NCI-H524 treated with DMSO at 0.1 percent for 48 hours (cell line): Measurements from ENCODE around the gene YTHDC1.
A peak's percentile ranks its signal among the peaks of the same experiment; 100 is the strongest.

Experiments
- DNase-seq: peaks from one replicate; lab custom pipeline; 2025; lab: John Stamatoyannopoulos, UW

Gene YTHDC1

GRCh38 chr4:68358988-68359387 lies 9.1 kb upstream of the YTHDC1 start:
- no peak for DNase-seq

- no peak for DNase-seq
Observed at GRCh38 chr4:68352791-68353190, 2.9 kb upstream of the YTHDC1 start.

DNA sequence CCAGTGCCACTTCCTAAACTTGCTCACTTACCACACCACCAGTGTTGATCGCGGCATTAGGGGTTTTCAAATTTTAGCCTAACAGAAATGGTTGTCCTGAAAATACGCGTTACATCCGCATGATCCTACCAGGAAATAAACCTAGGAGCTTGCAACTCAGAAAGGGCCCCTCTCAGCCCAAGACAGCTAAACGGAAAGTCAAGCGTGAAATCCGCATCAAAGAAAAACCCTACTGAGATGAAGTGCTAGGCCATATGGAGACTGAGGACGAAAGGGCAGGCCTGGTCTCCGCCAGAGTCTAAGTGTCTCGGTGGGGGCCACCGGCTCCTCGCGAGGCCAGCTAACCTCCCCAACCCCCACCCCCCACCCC lies 626 bp downstream of the YTHDC1 start:
- DNase-seq, result peak; percentile 44

DNA sequence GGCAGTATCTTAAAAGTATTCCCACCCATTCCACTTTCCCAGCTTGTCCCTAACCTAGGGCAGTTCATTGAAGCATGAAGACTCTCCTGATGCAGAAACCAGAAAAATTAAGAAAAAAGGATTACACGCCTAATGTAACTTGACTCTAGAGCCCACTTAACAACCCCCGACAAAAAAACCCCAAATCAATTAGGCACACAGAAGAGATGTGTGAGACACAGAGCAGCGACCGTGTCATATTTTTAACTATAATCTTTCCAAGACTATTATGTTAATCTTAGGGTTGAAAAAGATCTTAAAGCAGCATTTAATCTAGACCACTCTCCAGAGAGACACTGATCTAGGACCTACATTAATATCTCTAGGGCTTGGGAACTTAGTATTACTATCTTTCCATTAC lies 1.3 kb downstream of the YTHDC1 start:
- DNase-seq, result peak; percentile 40

DNA sequence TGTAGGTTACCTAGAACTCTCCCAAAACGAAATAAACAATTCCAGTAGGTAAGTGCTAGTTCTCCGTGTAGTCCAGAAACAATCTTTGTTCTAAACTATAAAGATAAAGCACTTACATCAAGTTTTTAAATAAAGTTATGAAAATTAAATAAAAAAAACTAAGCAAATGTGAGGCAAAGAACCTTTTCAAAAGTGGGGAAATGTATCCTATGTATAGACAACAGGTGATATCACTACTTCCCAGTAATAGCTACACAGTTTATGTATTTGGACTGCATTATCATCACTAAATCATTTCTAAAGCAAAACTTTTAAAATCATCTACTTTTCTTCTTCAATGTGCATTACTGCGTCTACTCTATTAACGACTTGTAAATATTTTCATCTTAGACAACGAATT lies 2.0 kb downstream of the YTHDC1 start:
- no peak for DNase-seq

DNA sequence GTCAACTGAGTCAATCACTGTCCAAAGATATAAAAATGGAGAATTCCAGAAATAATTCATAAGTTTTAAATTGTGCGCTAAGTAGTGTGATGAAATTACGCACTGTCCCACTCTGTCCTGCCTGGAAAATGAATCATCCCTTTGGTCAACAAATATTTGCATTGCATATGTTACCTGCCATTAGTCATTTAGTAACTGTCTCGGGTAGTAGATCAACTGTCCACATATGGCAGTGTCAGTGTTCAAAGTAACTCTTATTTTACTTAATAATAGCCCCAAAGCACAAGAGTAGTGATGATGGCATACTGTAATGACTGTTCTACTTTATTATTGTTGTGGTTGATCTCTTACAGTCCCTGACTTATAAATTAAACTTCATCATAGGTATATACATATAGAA lies 3.4 kb downstream of the YTHDC1 start:
- no peak for DNase-seq

DNA sequence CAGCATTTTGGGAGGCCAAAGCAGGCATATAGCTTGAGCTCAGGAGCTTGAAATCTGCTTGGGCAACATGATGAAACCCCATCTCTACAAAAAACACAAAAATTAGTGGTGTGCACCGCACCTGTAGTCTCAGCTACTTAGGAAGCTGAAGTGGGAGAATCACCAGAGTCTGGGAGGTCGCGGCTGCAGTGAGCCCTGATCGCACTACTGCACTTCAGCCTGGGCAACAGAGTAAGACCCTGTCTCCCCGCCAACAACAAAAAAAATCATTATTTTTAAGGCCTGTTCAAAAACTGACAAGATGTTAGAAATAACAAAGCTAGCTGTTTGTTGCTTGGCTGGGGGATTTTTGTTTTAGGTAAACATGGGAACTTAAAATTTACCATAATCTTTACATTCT lies 5.1 kb downstream of the YTHDC1 start:
- DNase-seq, result no peak

DNA sequence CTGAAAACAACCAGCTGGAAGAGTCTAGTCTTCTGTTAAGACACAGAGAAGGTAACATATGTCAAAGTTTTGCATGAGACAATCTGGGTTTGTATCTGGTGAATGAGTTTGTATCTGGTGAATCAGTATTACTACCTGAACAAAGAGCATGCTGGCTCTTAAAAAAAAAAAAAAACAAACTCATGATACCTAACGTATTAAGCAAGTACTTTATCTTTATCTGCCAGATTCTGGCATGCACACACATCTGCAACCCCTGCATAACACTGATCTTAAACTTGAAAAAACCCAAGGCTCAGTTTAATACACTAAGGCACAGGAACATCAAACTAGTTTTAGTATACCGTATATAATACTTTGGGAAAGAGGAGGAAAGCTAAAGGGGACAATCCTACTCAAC lies 5.8 kb downstream of the YTHDC1 start:
- DNase-seq, result no peak

- DNase-seq, result no peak
Observed at GRCh38 chr4:68342134-68342533, 7.8 kb downstream of the YTHDC1 start.

DNA sequence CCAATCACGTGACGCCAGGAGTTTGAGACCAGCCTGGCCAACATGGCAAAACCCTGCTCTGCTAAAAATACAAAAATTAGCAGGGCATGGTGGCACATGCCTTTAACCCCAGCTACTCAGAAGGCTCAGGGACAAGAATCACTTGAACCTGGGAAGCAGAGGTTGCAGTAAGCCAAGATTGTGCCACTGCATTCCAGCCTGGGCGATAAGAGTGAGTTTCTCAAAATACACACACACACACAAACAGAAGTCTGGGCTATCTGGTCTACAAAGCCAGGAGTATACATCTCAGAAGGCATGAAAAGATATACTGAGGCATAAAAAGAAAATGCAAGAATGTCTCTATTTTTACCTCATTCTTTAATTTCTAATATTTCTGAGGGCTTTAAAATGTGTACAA lies 11.3 kb downstream of the YTHDC1 start:
- no peak for DNase-seq

DNA sequence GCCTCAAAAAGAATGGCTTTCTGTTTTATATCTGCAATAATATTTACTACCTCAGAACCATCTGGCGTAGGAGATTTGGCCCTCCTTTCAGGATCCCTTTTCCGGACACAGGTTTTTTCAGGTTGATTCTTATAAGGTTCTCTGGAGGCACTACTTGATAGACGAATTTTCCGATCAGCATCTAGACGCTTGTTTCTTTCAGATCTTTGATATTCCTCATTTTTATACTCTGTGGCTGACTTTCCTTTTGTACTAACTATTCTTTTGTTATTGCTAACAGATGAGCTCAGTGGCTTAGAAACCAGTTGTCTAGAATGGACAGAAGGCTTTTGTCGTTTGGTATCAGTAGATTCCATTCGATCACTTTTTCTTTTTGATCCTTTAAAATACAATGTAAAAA lies 12.4 kb downstream of the YTHDC1 start:
- DNase-seq, result no peak

- DNase-seq, result no peak
Observed at GRCh38 chr4:68337004-68337403, 12.9 kb downstream of the YTHDC1 start.

GRCh38 chr4:68336530-68336929 lies 13.4 kb downstream of the YTHDC1 start:
- no peak for DNase-seq

GRCh38 chr4:68326141-68326540 lies 23.7 kb downstream of the YTHDC1 start:
- no peak for DNase-seq

DNA sequence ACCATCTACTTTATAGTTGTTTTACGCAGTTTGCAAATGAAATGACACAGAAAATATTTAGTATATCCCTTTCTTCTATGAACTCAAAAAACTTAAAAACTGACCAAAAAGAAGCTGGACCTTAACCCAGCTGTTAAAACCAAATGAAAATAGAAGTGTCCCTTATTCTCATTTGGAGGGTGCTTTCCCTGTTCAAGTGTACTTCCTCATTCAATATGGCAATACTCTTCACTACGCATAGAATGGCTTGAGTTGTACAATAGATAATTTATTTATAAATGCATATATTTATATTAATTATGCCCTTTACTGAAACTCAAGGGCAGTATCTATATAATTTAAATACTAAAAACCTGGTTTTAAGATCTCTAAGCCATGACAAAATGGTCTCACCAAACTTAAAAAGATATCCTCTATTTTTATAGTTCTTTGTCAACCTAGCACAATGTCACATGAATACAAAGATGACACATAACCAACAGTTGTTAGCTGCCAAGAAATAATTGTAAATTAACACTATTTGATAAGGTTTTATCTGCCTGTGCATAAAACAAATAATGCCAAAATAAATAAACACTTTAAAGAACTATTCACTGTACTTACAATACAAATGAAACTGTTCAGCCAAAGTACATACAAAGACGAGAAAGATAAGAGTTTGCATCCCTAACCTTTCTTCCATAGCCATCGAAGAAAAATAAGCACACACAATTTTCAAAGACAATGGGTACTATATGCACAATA lies 25.2 kb downstream of the YTHDC1 start:
- DNase-seq, result no peak

DNA sequence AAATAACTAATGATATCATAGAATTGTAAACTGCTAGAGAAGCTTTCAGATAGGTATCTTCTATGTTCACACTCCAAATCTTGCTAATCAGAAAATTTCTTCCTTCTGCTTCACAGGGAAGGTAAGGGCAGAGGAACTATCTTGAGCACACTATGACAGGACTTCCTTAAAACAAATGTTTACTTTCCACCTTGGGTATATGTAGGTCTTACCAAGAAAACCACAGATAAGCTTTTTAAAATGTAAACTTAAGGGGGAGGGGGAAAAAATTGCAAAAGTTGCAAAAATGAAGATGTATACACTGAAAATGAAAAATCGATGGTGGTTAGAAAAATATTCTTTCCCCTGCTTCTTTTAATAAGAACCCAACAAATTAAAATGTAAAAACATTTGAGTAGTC lies 30.9 kb downstream of the YTHDC1 start:
- DNase-seq, result no peak

DNA sequence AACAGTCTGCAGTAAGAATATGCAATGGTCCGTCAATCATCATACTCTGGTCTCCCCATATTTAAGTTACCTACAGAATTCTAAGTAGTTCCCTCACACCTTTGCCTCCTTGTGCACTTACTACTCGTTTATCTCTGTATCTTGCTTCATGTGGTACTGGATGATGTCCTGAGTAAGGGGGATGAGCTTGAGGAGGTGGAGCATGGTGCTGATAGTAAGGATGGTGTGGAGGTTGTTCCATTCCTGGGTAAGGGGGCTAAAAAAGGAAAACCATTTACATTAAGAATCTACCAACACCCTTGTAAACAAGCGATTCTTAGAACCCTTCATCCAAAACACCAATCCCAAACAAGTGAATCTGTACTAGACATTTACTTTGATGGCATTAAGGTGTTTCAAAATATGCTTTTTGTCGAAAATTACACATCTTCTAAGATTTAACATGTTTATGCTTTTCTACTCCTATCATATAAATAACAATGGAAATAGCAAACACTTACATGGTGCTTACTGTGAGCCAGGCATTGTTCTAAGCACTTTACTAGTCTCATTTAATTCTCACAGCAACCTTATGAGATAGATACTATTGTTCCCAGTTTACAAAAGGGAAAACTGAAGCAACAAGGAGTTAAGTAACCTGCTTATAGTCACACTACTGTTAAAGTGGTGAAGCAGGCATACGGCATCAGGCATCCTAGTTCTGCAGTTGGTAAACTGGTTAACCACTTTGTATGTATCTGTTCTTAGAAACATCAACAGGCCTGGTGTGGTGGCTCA lies 33.5 kb downstream of the YTHDC1 start:
- no peak for DNase-seq

DNA sequence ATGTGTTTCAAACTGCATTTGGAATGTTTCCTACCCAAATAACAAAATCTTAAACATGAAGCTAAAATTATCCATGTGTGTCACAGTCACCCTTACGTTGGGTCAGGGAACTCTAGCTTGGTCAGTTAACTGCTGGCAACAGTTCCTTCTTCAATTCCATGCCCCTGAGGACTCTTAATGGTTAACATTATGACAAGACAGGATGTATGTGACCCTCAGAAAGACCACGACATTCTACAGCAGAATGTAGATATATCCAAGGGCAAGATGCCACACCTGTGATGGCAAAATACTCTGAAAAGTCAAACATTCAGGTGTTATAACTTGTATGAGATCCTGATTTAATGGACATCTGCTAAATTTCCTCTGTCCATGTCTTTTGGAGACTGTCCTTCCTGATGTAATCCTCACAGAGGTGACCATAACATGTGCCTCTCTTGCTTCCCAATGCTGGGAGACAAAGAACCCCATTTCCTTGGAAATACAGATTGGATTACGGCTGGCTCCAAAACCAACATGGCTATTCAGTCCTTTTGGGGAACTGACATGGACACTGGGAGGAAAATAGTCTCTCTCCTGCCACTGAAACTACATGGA lies 39.1 kb downstream of the YTHDC1 start:
- DNase-seq, result no peak

DNA sequence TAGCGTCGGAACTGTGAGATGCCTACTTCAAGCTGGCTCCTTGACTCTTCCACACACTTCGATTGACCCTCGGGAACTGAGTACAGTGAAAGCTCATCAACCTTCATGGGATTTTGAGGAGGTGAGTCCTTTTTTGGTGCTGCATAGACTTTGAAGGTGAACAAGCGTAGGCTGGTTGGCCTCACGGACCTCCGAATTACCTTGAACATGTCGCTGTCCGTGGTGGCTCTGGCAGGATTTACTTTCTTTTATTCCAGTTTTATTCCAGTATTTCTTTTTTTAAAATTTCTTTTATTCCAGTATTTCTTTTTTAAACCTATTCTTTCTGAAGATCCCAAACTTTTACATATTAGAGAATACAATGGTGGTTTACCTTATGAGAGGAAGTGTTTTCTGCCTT lies 45.2 kb downstream of the YTHDC1 start:
- no peak for DNase-seq

DNA sequence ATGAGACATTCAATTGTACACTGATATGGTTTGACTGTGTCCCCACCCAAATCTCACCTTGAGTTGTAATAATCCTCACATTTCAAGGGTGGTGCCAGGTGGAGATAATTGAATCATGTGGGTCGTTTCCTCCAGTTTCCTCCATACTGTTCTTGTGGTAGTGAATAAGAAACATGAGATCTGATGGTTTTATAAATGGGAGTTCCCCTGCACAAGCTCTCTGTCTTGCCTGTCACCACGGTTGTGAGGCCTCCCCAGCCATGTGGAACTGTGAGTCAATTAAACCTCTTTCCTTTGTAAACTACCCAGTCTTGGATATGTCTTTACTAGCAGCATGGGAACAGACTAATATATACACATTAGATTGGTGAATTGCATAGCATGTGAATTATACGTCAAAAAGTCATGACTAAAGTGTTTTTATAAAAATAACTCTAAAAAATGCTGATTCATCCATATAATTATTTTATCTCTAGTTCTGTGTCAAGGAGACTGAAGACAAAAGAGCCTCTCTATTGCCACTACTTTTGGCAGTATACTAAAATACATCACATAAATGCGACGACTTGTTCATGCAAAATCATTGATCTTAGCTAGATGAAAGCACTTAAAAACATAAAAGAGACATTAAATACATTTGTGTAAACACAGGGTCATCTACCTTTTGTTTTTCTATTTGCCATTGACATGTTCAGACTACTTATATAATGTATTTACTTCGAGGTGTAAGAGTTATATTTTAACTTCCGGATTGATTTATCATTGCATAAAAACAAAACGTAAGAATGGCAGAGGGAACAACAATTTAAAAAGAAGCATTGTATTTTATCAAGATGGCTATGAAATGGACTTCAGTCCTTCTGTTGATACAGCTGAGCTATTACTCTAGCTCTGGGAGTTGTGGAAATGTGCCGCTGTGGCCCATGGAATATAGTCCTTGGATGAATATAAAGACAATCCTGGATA lies 50.1 kb downstream of the YTHDC1 start:
- DNase-seq, result no peak

DNA sequence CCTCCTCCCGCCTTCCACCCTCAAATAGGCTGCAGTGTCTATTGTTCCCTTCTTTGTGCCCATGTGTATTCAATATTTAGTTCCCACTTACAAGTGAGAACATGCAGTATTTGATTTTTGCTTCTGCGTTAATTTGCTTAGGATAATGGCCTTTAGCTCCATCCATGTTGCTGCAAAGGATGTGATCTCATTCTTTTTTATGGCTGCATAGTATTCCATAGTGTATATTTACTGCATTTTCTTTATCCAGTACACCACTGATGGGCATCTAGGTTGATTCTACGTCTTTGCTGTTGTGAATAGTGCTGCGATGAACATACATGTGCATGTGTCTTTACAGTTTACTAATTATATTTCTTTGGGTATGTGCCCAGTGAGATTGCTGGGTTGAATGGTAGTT lies 52.8 kb downstream of the YTHDC1 start:
- DNase-seq, result no peak

GRCh38 chr4:68291256-68291655 lies 58.6 kb downstream of the YTHDC1 start:
- DNase-seq, result no peak
